Stimulated activated CD8-positive, alpha-beta memory T cell treated with anti-CD3 and anti-CD28 coated beads, Interleukin-15, amount 100 ng/mL, for 1 hour (primary cell): Measurements from ENCODE around the gene ADAMTSL4.
"Not testable (repeated sequence)": the region's sequence is repeated elsewhere in the genome, so short reads cannot be mapped to it uniquely, and the experiment has no call there.

ENCODE experiments used
- DNase-seq: peaks from one replicate; pipeline ENCODE4 v3.0.0-alpha.2; 2020; ENCODE audit warnings: low read depth

Gene ADAMTSL4

DNA sequence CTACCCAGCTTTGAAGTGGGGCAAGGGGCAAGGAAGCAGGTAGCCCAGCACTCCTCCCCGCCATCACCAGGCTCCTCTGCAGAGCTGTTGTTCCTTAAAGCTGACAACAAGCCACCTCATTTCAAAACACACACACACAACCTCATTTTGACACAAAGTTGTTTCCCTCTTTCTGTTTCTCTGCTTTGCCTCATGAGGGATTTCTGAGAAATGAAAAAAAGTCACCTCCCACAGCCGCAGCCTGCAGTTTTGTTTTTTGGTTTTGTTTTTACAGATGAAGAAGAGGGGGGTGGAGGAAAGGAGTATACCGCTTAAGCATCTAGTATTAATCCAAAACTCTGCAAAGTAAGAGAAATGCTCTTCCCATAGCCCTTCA is 18.1 kb downstream of the ADAMTSL4 start:
- no peak for DNase-seq

DNA sequence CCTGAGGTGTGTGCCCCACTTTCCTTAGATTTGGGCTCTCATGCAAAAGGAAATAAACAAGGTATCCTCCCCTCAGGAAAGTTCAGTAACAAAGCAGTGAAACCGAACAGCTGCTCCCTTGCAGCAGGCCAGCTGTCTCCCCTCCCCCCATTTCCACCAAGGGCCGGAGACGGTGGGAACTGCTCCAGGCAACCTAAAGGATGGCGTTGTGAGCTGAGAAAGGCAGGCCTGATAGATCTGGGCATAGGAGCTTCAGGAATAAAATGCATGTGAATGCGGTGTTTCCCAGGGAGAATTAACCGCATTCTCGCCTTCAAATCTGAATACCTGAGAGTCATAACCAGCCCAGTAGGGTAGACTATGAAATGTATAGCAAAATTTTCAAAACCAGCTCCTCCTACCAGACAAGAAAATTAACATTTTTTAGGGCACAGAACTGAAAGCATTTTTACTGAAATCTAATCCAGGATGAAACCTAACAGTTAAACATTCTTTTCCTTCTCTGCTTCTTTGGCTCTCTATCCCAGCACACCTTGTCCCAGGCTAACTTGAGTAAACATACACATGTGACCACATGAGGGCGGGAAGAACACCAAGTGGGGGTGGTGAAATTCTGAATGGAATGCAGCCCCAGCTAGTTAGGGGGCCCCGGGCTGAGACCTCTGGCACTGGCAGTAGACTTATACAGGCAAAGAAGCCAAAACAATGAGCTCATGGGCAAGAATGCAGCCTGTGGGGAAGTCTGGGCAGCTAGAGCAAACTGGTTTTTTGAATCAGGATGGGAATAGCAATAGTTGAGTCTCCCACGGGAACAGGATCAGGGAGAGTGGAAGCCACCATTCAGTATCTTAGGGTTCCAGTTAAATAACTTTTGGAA is 18.7 kb downstream of the ADAMTSL4 start:
- no peak for DNase-seq

DNA sequence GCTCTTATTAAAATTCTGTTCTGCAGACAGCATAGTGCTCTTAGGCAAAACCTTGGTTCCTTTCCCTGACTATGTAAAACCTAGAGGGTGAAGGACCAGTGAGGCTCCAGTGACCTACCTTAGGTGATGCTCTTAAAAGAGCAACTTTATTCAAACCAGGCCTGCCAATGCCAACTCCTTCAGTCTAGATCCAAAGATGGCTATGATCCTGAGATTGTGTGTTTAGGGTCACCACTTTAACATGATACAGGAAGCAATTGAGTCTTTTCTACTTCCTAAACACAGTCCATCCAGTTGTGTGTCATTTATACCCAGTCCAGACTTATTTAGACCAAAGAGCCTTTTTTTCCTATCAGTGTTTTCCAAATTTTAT is 19.4 kb downstream of the ADAMTSL4 start:
- DNase-seq: no peak

DNA sequence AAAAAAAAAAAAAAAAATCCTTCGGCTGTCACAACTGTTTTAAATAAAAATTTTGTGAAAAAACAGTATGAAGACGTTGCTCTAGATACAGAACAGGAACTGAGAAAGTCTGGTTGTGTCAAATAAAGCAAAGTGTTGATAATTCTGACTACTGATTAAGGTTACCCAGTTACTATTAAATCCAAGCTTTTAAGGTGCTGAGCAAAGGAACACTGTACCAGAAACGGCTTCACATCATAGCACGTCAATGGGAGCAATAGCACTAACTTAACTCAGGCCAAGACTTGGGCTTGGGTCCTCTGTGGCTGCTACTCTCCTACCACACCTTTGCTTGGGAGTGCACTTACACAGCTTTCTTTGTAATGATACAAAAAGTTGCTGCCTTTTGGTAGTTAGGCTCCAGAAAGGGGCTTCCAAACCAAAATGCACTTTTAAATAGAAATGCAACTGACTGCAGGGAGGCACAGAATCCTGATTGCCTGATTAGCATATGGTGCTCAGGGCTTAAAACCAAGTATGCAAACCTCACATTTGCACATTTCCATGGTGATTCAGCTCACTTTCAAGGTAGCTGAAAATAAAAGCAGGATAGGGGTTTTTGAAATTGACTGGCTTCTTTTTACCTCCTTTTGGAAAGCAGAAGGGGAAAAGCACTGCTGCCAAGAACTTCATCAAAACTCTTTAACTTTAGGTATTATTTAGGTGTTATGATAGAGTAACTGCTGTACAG is 23.9 kb downstream of the ADAMTSL4 start:
- no peak for DNase-seq

DNA sequence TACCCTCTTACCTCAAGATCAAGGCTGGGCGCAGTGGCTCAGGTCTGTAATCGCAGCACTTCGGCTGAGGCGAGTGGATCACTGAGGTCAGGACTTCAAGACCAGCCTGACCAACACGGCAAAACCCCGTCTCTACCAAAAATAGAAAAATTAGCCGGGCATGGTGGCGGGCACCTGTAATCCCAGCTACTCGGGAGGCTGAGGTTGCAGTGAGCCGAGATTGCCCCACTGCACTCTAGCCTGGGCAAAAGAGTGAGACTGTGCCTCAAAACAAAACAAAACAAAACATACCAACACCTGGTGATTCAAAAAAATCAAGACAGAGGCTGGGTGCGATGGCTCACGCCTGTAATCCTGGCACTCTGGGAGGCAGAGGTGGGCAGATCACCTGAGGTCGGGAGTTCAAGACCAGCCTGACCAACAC is 24.5 kb downstream of the ADAMTSL4 start:
- DNase-seq: not testable (repeated sequence)

DNA sequence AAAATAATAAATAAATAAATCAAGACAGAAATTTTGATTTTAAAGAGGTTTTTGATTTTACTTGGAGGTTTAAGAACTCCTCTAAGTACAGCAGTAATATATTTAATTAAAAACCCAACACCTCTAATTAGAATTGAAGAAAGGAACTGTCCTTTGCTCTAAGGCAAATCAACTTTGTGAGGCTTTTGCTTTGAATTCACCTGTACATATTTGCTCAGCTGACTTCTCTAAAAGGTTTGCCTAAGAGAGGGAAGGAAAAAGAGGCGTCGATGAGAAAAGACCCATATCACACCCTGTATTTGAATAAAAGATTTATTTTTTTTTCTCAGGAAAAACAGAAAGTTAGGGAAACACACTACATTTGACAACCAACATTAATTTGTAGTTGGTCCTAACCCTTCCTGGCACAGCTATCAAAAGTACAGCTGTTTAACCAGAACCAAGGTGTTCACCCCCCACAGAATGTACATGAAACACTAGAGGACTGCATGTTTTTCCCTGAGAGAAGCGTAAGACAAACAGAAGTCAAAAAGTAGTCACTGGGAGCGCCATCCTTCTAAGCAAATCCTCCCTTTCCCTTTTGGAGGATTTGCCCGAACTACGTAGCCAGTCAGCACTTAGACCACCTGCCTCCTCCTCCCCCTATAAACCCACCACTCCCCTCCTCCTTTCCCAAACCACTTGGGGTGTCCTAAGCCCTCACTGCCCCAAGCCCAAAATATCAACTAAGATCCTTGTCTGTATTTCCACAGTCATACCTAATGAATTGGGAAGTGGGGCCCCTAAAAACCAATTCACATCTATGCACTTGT is 25.3 kb downstream of the ADAMTSL4 start:
- no peak for DNase-seq

DNA sequence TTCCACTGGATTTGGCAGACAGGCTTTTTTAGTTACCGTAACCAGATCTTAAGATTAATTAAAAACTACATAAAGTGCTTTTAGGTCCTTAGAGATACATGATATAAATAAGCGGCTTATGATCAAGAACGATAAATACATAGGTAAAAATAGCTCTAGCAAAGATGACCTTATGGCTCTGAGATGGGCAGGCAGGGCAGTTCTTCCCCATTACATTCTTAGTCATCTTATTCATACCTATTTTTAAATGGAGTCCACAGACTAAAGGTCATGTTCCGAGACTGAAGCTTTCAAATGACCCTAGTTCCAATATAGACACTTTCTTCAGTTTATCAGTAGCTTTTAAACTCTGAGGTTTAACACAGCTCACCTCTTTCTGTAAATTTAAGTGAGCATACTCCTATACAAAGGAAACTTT is 25.9 kb downstream of the ADAMTSL4 start:
- DNase-seq: no peak

DNA sequence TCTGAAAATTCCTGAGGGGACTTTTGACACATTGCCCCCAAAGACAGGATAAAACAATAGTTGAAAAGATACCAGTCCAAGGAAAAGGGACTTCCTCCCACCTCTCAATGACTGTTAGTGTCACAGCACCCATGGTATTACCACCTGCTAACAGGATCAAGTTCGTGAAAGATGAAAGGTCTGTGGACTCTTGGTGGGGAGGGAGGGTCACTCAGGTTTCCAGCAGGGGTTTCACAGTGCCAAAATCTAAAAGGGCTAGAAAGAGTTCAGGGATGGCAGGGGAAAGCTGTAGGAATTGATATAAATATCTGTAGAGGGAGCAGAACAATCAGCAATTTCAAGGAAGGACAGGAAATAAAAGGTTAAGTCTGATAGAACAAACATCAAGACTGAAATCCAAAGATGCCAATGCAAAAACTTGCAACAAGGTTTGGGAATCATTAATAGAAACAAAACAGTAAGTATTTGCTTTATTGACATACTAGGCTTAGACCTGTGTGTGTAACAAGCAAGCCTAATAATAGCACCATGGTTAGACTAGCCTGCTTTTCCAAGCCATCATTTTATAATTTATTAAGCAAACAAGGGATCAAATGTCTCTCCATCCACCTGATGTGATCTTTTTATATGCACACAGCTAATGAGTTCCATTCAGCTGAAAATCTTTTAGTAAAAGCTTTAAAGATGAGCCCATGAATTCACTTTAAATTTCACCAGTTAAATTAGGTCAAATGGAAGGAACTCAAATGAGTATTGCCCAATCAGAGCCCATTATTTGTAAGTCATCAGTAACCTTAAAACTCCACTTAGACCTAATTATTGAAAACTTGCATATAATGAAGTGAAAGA is 26.5 kb downstream of the ADAMTSL4 start:
- no peak for DNase-seq

DNA sequence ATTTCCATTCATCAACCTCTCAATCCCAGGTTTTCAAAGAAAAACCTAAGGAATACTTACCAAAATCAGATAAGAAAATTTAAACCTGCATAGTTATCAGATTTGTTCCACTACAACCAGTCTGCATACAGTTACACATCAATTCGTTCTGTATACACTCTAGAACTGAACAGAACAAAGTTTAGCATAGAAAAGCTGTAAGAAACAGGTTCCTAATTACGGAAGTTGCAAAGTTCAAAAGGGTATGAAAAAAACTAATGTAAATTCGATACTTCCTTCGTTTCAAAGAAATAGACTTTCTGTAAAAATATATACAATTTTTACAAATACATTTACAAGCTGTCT is 27.1 kb downstream of the ADAMTSL4 start:
- DNase-seq: no peak

DNA sequence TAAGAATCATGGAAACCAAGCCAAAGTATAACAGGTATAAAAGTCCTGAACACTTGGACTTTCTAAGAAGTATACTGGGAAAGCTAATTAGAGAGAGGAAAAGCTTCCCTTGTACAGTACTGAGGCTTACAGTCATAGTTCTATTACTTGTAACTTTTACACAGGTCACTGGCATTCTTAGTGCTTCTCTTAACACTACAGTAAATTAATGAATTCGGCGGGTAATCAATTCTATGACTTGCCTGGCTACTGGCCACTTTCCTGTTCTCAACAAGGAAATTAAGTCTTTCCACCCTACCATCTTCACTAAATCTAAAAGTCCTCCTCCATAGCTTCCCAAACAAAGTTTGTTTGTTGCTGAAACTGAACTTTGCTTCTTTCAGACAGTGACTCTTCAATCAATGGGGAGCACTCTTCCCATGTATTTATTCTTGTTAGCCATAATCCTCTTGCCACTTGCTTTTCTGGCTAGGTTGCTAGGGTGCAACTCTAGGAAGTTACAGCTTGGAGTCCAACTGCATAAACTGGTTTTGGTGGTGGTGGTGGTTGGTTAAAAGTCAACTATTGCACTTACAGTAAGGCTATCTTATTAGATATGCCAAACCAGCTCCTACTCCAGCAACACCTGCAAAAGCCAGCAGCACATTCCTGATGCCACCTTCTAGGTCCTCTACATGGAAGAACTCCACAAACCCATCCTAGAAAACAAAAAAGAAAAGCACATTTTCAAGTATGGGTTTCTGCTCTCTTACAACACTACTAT is 27.8 kb downstream of the ADAMTSL4 start:
- no peak for DNase-seq

DNA sequence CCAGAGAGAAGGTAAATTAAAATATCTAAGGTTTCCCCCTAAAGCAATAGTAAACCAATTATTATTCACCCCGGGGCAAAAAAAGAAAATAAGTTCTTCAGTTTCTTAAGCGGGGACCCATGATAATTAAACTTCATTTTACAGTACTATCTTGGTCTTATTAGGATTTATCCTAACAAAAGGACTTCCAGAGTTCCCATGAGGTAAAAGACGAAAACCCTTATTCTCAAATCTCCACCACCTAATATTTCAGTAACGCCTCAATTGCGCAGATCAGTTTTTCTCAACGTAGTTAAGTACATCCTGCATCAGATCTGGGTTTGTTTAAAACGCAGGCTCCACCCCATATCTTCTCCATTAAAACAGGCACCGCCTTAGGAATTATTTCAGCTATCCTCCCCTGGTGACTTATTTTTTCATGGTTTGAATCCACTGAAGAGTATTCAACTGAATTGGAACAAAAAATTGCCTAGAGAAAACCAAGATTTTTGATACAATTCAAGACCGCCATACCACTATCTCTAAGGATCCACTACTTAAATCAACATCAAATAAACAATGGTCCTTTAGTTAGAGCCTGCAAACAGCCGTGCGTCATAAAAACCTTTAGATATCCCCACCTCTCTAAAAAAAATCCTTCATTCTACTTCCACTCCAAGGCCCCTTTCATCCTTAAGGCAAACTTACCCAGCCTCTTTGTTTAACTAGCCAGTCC is 28.5 kb downstream of the ADAMTSL4 start:
- no peak for DNase-seq

DNA sequence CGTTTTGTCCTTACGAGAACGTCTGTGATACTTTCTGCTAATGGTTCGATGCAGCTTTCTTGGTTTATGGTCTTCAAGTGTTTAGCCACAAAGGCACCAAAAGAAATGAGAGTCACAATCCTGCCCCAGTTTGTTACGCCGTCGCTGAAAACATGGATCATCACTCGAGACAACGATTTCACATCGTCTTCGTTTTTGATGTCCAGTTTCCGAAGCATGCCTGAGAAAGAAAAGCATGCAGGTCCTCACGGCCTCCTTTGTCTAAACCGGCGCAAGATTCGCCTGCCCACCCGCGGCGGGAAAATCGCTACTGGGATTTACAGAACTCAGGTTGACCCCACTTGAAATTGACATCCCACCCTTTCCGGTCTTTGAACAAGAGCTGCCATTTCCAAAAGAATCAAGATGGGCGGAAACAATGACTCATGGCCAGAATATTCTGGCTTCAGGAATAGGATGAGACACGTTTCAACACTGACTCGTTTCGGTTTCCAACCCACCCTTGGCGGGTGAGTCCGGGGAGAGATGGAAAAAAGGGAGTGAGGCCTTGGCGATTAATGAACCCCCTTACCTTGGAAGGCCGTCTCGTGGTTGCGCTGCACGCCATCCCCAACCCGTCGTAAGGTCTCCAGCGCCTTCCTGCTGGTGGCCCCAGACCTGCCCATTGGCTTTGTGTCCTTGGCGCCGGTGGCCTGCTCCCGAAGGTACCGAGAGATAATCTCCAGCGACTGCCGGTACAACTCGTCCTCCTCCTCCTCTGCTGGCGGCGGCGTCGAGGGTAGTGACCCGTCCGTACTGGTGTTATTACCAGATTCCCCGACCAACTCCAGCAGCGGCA is 29.3 kb downstream of the ADAMTSL4 start:
- no peak for DNase-seq

DNA sequence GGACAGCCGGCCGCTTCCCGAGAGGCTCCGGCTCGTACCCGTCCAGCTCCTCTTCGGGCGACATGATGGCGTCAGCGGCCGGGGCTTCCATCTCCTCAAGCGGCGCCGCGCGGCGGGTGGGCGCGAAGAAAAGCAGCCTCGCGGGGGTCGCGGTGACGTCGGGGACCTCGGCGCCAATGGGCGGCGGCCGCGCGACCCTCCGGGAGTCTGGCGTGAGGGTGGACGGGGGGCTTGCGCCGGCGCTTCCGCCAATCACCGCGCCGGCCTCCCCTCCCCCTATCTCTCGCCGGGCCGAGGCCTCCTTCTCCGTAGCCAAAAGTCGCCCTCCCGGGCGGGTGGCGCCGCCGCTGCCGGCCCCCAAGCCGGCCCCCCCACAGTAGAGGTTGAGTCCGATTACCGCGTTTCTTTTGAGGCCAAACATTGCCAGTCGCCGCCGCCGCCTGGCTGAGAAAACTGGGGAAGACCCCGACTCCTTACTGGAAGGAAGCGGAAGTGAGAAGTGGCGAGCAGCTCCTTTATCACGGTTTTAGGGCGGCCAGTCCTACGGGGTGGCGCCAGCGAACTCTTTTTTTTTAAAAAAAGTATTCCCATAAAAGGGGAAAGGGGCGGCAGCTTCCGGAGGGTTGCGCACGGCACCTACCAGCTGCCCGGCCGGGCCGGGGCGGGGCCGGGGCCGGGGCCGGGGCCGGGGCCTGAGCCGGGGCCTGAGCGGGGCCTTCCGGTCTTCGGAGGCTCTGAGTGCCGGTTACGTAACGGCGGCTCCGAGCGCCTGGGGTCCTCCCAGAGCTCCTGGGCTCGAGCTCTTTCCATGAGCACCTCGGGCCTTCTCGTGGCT is 30.1 kb downstream of the ADAMTSL4 start, which contains the start of gene MCL1:
Gene MCL1 (minus strand): TSS at position 501 of the 835 bp plus-strand sequence. CDS start 80 bp downstream, at position 421.
- DNase-seq: peak; percentile 78

DNA sequence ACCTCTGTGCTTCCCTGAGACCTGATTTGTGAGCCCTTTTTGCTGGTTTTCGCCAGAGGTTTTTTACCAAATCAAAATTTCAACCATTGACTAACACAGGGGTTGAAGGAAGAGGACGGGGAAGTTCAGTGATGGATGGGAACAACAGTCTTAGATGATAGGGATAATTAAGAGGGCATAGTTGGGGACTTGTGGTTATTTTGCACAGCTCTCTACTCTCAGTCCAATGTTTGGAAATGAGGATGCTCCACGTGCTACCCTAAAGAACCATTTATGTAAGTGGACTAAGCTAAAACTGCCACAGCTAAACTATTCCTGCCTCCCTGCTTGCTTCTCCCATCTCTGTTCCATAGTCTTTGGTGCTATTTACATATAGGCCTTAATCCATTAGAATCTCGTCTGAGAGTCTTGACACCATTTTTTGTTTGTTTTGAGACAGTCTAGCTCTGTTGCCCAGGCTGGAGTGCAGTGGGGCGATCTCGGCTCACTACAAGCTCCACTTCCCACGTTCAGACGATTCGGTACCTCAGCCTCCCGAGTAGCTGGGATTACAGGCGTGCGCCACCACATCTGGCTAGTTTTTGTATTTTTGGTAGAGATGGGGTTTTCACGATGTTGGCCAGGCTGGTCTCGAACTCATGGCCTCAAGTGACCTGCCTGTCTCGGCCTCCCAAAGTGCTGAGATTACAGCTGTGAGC is 30.9 kb downstream of the ADAMTSL4 start:
- no peak for DNase-seq

DNA sequence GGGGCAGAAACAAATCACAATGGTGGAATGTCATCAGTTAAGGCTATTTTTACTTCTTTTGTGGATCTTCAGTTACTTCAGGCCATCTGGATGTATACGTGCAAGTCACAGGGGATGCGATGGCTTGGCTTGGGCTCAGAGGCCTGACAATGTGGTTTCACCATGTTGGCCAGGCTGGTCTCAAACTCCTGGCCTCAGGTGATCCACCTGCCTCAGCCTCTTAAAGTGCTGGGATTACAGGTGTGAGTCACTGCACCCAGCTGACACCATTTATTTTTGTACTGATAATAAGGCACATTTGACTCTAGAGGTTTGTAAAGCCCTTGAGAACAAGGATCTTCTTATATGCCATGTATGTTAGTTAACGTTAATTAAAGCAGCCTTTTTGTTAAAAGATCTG is 31.8 kb downstream of the ADAMTSL4 start:
- DNase-seq: not testable (repeated sequence)

DNA sequence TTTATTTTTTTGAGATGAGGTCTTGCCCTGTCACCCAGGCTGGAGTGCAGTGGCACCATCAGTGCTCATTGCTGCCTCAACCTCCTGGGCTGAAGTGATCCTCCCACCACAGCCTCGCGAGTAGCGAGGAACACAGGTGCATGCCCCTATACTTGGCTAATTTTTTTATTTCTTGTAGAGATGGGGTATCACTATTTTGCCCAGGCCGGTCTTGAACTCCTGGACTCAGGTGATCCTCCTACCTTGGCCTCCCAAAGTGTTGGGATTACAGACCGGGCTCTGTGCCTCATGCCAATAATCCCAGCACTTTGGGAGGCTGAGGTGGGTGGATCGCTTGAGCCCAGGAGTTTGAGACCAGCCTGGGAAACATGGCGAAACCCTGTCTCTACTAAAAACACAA is 32.2 kb downstream of the ADAMTSL4 start:
- DNase-seq: not testable (repeated sequence)

DNA sequence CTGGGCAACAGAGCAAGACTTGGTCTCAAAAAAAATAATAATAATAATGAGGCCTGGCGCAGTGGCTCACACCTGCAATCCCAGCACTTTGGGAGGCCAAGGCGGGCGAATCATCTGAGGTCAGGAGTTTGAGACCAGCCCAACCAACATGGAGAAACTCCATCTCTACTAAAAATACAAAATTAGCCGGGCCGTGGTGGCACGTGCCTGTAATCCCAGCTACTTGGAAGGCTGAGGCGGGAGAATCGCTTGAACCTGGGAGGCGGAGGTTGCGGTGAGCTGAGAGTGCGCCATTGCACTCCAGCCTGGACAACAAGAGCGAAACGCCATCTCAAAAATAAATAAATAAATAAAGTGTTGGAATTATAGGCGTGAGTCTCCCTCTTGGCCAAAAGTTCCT is 32.8 kb downstream of the ADAMTSL4 start:
- not testable (repeated sequence) for DNase-seq

DNA sequence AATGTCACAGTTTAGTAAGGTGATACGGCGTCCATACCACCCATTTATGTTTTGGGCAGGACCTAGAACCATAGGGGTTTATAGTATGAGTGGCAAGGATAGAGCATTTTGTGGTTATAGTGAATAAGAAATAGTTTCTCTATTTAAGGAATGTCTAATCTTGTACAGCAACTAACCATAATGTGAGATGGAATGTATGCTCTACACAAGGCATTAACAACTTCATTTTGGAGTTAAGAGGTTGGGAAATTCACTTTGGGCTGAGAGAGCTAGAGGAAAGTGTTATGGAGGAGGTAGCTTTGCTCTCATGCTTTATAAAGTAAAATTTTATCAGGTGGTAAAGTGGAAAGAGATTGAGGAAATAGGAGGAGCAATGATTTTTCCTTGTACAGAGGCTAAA is 33.2 kb downstream of the ADAMTSL4 start:
- no peak for DNase-seq
